ENCODE data around the gene WDR73. TPM values are rescaled to one million over a fixed set of nuclear protein-coding genes. Genes with fewer than 3 reads are reported as not detected.
"Not testable (repeated sequence)": the region's sequence is repeated elsewhere in the genome, so short reads cannot be mapped to it uniquely, and the experiment has no call there.

Gene WDR73
- total RNA-seq, 1 donor from 2014 or later: 46.8 TPM

GRCh38 chr15:84690342-84690741 is 36.3 kb upstream of the WDR73 start:
- H3K27ac Mint-ChIP-seq: no peak overlapping the region
- no peak overlapping the region for H3K4me3 ChIP-seq
- peaks cover 67% of the 10 kb centered on the region for H3K79me2 ChIP-seq (ENCODE audit: low read depth)

GRCh38 chr15:84689858-84690257 is 35.8 kb upstream of the WDR73 start:
- Mint-ChIP-seq H3K4me3 (no peak overlapping the region), H3K36me3 (peaks cover 26% of the 10 kb centered on the region), H3K27ac (no peak overlapping the region), H3K9me3 (no peaks in the 10 kb centered on the region), H3K27me3 (ENCODE audit: insufficient read depth, low read depth) (no peaks in the 10 kb centered on the region), H3K4me1 (no peaks in the 10 kb centered on the region)
- H3F3A ChIP-seq (ENCODE audit: low read depth): no peaks in the 10 kb centered on the region
- H3K36me3 ChIP-seq: peaks cover 21% of the 10 kb centered on the region
- H4K20me1 ChIP-seq (ENCODE audit: low read depth): peaks cover 27% of the 10 kb centered on the region
- no peak overlapping the region for H3K4me2 ChIP-seq
- H3K9ac ChIP-seq: no peak overlapping the region
- H3K27me3 ChIP-seq: no peaks in the 10 kb centered on the region
- no peak for DNase-seq (ENCODE audit: low spot score)
- TF ChIP-seq EZH2 (IDR thresholded peaks at IDR 0.05) (no peak), CTCF (IDR thresholded peaks at IDR 0.05) (no peak), EZH2phosphoT487 (IDR thresholded peaks at IDR 0.05) (no peak)
- H3K27ac ChIP-seq: no peak overlapping the region
- peaks cover 62% of the 10 kb centered on the region for H3K79me2 ChIP-seq (ENCODE audit: low read depth)
- H3K9me3 ChIP-seq (ENCODE audit: low read depth): no peaks in the 10 kb centered on the region
- no peaks in the 10 kb centered on the region for H3K4me1 ChIP-seq
- H2AFZ ChIP-seq (replicated peaks): no peak overlapping the region
- H3K4me3 ChIP-seq: no peak overlapping the region

More at GRCh38 chr15:84690342-84690741, 36.3 kb upstream of the WDR73 start:
- Histone ChIP-seq H3F3A (ENCODE audit: low read depth) (no peaks in the 10 kb centered on the region), H3K27ac (no peak overlapping the region), H3K27me3 (no peaks in the 10 kb centered on the region), H3K9ac (no peak overlapping the region), H3K4me1 (no peaks in the 10 kb centered on the region), H3K9me3 (ENCODE audit: low read depth) (no peaks in the 10 kb centered on the region), H3K36me3 (peaks cover 21% of the 10 kb centered on the region), H2AFZ (replicated peaks) (no peak overlapping the region), H3K4me2 (no peak overlapping the region), H4K20me1 (ENCODE audit: low read depth) (peaks cover 31% of the 10 kb centered on the region)
- DNase-seq (ENCODE audit: low spot score): no peak
- H3K4me1 Mint-ChIP-seq: no peaks in the 10 kb centered on the region
- no peaks in the 10 kb centered on the region for H3K27me3 Mint-ChIP-seq (ENCODE audit: insufficient read depth, low read depth)
- peaks cover 26% of the 10 kb centered on the region for H3K36me3 Mint-ChIP-seq
- no peak overlapping the region for H3K4me3 Mint-ChIP-seq
- H3K9me3 Mint-ChIP-seq: no peaks in the 10 kb centered on the region
- TF ChIP-seq CTCF (IDR thresholded peaks at IDR 0.05) (no peak), EZH2phosphoT487 (IDR thresholded peaks at IDR 0.05) (no peak), EZH2 (IDR thresholded peaks at IDR 0.05) (no peak)

- not testable (repeated sequence) for H3K4me3 Mint-ChIP-seq; H4K20me1 ChIP-seq (ENCODE audit: low read depth); H3K27me3 ChIP-seq; H3K4me1 ChIP-seq; H3K9ac ChIP-seq; H3K27me3 Mint-ChIP-seq (ENCODE audit: insufficient read depth, low read depth); H3K9me3 ChIP-seq (ENCODE audit: low read depth); DNase-seq (ENCODE audit: low spot score); H3F3A ChIP-seq (ENCODE audit: low read depth); H2AFZ ChIP-seq (replicated peaks); H3K9me3 Mint-ChIP-seq; H3K4me1 Mint-ChIP-seq; H3K27ac ChIP-seq; H3K27ac Mint-ChIP-seq; H3K4me3 ChIP-seq; H3K4me2 ChIP-seq
- H3K79me2 ChIP-seq (ENCODE audit: low read depth): peaks cover 31% of the 10 kb centered on the region
- peaks cover 21% of the 10 kb centered on the region for H3K36me3 ChIP-seq
- H3K36me3 Mint-ChIP-seq: peaks cover 37% of the 10 kb centered on the region
Measured at GRCh38 chr15:84686446-84686845, 32.4 kb upstream of the WDR73 start.

GRCh38 chr15:84685304-84685703 is 31.2 kb upstream of the WDR73 start:
- H3K4me2 ChIP-seq: no peak overlapping the region
- H3K79me2 ChIP-seq (ENCODE audit: low read depth): peaks cover 19% of the 10 kb centered on the region
- no peaks in the 10 kb centered on the region for H3K9me3 ChIP-seq (ENCODE audit: low read depth)
- H3K4me1 Mint-ChIP-seq: no peaks in the 10 kb centered on the region
- H4K20me1 ChIP-seq (ENCODE audit: low read depth): peaks cover 4% of the 10 kb centered on the region
- TF ChIP-seq CTCF (IDR thresholded peaks at IDR 0.05): no peak
- TF ChIP-seq EZH2phosphoT487 (IDR thresholded peaks at IDR 0.05): no peak
- no peak for TF ChIP-seq EZH2 (IDR thresholded peaks at IDR 0.05)
- H3K9me3 Mint-ChIP-seq: no peaks in the 10 kb centered on the region
- no peak overlapping the region for H2AFZ ChIP-seq (replicated peaks)
- no peaks in the 10 kb centered on the region for H3K27me3 ChIP-seq
- no peaks in the 10 kb centered on the region for H3K4me1 ChIP-seq
- H3K9ac ChIP-seq: no peak overlapping the region
- no peak overlapping the region for H3K27ac ChIP-seq
- no peaks in the 10 kb centered on the region for H3F3A ChIP-seq (ENCODE audit: low read depth)
- H3K36me3 ChIP-seq: peaks cover 21% of the 10 kb centered on the region
- H3K36me3 Mint-ChIP-seq: peaks cover 34% of the 10 kb centered on the region
- no peak overlapping the region for H3K4me3 ChIP-seq
- no peak overlapping the region for H3K27ac Mint-ChIP-seq
- H3K27me3 Mint-ChIP-seq (ENCODE audit: insufficient read depth, low read depth): no peaks in the 10 kb centered on the region
- H3K4me3 Mint-ChIP-seq: no peak overlapping the region
- no peak for DNase-seq (ENCODE audit: low spot score)
